ENCODE measurements around the gene ITPKC. TPM values are rescaled to one million over a fixed set of nuclear protein-coding genes. Genes with fewer than 3 reads are reported as not detected.

The ITPKC gene
- total RNA-seq, 4 donors from 2014 or later, result 14.7 to 56.1 (median 33.8) TPM

GRCh38 chr19:40686882-40687524 is 29.9 kb upstream of the ITPKC start:
- Histone ChIP-seq H3K27ac (peak overlapping the region; percentile 23 to 85 (median 26)), H3K4me1 (peaks cover 13 to 24% (median 18%) of the 10 kb centered on the region in 4 donors), H3K36me3 (no peaks in the 10 kb centered on the region), H3K27me3 (no peaks in the 10 kb centered on the region), H3K4me3 (no peak overlapping the region), H3K9me3 (no peaks in the 10 kb centered on the region)
- WGBS, 2 donors (ENCODE audit: low coverage in 1 of 2), result 82% methylated on average over 14 of the region's 14 CpGs; no CpG with 5 or more reads in 1 of the 2 donors
- TF ChIP-seq CTCF (IDR thresholded peaks at IDR 0.05) (no peak), POLR2A (IDR thresholded peaks at IDR 0.05) (no peak), POLR2AphosphoS5 (IDR thresholded peaks at IDR 0.05) (no peak), EP300 (IDR thresholded peaks at IDR 0.05; ENCODE audit: low read depth) (no peak)
- intact Hi-C loops (cut with DNase I; ENCODE audit: low total_unique reads), result no loop called here
- no peak for DNase-seq
- in situ Hi-C loops (cut with MboI; ENCODE audit: low pct_ligation_motif_present in 1 of 4, low pct_unique_long_range_greater_than_20kb in 1 of 4, low sequenced_read_pairs in 3 of 4), result no loop called here

GRCh38 chr19:40687525-40688016 is 29.3 kb upstream of the ITPKC start:
- H3K4me1 ChIP-seq, result peaks cover 13 to 24% (median 18%) of the 10 kb centered on the region in 4 donors
- peak; percentile 82 for DNase-seq
- no peaks in the 10 kb centered on the region for H3K9me3 ChIP-seq
- in situ Hi-C loops (cut with MboI; ENCODE audit: low pct_ligation_motif_present in 1 of 4, low pct_unique_long_range_greater_than_20kb in 1 of 4, low sequenced_read_pairs in 3 of 4), result no loop called here
- 6 to 39% methylated on average over 6 to 12 of the region's 12 CpGs for WGBS, 2 donors (ENCODE audit: low coverage in 1 of 2)
- intact Hi-C loops (cut with DNase I; ENCODE audit: low total_unique reads), result no loop called here
- H3K27me3 ChIP-seq, result no peaks in the 10 kb centered on the region
- H3K36me3 ChIP-seq, result no peaks in the 10 kb centered on the region
- peak overlapping the region; percentile 25 to 85 (median 56) for H3K27ac ChIP-seq
- TF ChIP-seq POLR2AphosphoS5 (IDR thresholded peaks at IDR 0.05) (peak in 2 of 3 donors; percentile 42 to 46), POLR2A (IDR thresholded peaks at IDR 0.05) (no peak)
- no peak overlapping the region for H3K4me3 ChIP-seq

GRCh38 chr19:40688309-40688708 is 28.6 kb upstream of the ITPKC start:
- DNase-seq, result no peak
- intact Hi-C loops (cut with DNase I; ENCODE audit: low total_unique reads) (no loop called here), in situ Hi-C loops (cut with MboI; ENCODE audit: low pct_ligation_motif_present in 1 of 4, low pct_unique_long_range_greater_than_20kb in 1 of 4, low sequenced_read_pairs in 3 of 4) (no loop called here)
- peak overlapping the region; percentile 4 to 85 (median 44) for H3K27ac ChIP-seq
- TF ChIP-seq CTCF (IDR thresholded peaks at IDR 0.05) (no peak), POLR2A (IDR thresholded peaks at IDR 0.05) (no peak), EP300 (IDR thresholded peaks at IDR 0.05; ENCODE audit: low read depth) (no peak), POLR2AphosphoS5 (IDR thresholded peaks at IDR 0.05) (no peak)
- H3K4me1 ChIP-seq, result peaks cover 13 to 24% (median 18%) of the 10 kb centered on the region in 4 donors
- H3K4me3 ChIP-seq, result no peak overlapping the region
- no peaks in the 10 kb centered on the region for H3K9me3 ChIP-seq
- H3K27me3 ChIP-seq, result no peaks in the 10 kb centered on the region
- whole genome bisulfite sequencing, 2 donors (ENCODE audit: low coverage in 1 of 2), result 80% methylated on average over 1 of the region's 1 CpG; no CpG with 5 or more reads in 1 of the 2 donors
- no peaks in the 10 kb centered on the region for H3K36me3 ChIP-seq

- H3K4me3 ChIP-seq, result peak overlapping the region in 1 of 4 donors; percentile 65
- no peaks in the 10 kb centered on the region for H3K9me3 ChIP-seq
- intact Hi-C loops (cut with DNase I; ENCODE audit: low total_unique reads) (no loop called here), in situ Hi-C loops (cut with MboI; ENCODE audit: low pct_ligation_motif_present in 1 of 4, low pct_unique_long_range_greater_than_20kb in 1 of 4, low sequenced_read_pairs in 3 of 4) (no loop called here)
- H3K27ac ChIP-seq, result peak overlapping the region in 3 of 4 donors; percentile 81 to 85 (median 84)
- WGBS, 2 donors (ENCODE audit: low coverage in 1 of 2), result 67 to 80% methylated on average over 1 to 4 of the region's 4 CpGs
- TF ChIP-seq EP300 (IDR thresholded peaks at IDR 0.05; ENCODE audit: low read depth) (no peak), CTCF (IDR thresholded peaks at IDR 0.05) (no peak), POLR2AphosphoS5 (IDR thresholded peaks at IDR 0.05) (no peak), POLR2A (IDR thresholded peaks at IDR 0.05) (no peak)
- H3K27me3 ChIP-seq, result no peaks in the 10 kb centered on the region
- H3K36me3 ChIP-seq, result no peaks in the 10 kb centered on the region
- peaks cover 13 to 24% (median 18%) of the 10 kb centered on the region in 4 donors for H3K4me1 ChIP-seq
- no peak for DNase-seq
These were observed 27.9 kb upstream of the ITPKC start for GRCh38 chr19:40688987-40689338.
